GM21526 (cell line): Measurements from ENCODE around the gene PTPN7.
"Not testable (repeated sequence)": the region's sequence is repeated elsewhere in the genome, so short reads cannot be mapped to it uniquely, and the experiment has no call there.

ENCODE experiments used
- ATAC-seq: cut with Tn5 transposase; IDR thresholded peaks from one replicate; pipeline ENCODE4 v1.9.1; 2021; ENCODE audit warnings: moderate library complexity; ENCODE audit not compliant: unreplicated experiment, low FRiP score

PTPN7 gene

DNA sequence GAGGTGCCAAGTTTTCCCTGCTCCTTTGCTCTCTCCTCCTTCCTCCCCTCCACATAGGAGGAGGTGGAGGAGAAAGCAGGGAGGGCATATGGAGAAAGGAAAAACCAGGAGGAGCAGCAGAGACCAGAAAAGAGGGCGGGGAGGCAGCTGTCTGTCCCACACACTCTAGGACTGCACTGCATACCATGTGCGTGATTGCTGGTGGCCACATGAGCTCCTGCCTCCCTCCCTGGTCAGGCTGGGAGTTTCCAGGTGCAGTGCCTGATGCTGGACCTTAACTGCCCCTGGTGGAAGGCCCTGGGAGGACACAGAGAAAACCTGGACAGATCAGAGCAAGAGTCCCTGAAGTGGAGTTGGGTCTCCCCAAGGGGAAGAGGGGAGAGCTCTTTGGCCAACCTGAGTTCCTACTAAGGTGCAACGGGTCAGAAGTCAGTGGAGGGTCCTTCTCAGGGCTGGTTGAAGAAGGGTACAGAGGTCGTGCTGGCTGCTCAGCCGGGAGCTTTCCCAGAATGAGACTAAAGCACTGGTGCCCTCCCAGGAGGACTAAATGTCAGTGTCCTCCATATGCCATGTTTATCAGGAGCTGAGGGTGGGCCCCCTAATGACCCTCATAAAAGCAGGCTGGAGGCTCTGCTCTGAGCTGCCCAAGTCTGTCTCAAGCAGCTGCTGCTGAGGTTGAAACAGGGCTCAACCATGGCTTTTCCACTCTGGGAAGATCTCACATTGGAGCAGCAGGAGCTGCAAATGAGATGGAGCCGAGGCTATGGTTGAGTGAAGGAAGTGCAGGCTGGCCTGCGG, 29.7 kb upstream of the PTPN7 start:
- ATAC-seq: no peak

DNA sequence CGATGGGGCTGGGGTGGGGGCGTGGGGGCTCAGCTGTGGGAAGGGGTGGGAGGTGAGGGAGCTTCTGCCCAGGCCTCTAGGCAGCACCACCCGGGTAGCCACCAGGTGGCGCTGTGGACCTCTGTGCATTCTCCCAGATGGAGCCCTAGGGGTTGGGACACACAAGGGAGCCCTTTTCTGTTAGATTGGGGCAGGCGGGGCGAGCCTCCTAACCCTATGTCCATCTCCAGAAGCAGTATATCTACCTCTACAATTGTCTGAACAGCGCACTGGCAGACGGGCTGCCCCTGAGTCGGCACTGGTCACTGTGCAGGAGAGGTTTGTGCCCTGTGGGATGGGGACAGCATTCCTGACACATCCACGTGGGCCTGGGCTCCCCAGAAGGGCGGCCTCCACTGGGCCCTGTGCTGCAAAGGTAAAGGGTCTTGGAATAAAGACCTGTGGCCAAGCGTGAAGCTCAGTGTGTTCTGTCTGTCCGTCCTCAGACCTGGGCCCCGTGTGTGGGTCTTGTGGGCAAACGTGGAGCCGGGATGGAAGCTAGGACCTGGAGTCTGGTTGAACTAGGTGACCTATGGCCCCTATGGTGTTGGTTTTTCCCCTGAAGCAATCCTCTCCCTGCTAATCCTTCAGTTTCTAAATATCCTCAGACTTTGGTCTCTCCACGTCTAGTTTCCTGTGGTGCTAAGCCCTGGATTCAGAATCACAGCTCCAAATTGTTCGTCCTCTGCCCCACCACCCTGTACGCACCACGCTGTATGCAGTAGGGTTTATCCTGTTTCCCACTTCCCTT, 28.8 kb upstream of the PTPN7 start:
- ATAC-seq: no peak

DNA sequence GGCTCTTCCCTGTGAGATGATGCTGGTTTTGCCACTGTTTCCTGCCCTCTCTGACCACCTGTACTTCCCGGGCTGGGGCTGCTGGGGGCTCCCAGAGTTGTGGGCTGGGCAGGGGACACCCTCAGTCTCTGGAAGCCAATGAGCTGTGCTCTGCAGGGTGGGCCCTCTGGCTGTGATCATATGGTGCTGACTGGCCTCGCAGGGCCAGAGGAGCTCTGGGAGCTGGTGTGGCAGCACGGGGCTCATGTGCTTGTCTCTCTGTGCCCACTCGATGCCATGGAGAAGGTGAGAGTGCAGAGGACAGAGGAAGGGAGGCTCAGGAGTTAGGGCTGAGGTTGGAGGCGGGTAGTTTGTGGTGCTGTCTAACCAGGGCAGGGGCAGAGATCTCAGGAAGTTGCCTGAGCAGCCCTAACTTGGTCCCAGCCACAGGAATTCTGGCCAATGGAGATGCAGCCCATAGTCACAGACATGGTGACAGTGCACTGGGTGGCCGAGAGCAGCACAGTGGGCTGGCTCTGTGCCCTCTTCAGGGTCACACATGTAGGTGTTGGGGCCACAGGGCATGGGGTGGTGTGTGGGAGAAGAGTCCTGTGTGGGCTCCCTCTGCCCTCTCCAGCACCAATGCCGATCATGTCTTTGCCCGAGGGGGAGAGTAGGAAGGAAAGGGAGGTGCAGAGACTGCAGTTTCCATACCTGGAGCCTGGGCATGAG, 27.4 kb upstream of the PTPN7 start:
- no peak for ATAC-seq

DNA sequence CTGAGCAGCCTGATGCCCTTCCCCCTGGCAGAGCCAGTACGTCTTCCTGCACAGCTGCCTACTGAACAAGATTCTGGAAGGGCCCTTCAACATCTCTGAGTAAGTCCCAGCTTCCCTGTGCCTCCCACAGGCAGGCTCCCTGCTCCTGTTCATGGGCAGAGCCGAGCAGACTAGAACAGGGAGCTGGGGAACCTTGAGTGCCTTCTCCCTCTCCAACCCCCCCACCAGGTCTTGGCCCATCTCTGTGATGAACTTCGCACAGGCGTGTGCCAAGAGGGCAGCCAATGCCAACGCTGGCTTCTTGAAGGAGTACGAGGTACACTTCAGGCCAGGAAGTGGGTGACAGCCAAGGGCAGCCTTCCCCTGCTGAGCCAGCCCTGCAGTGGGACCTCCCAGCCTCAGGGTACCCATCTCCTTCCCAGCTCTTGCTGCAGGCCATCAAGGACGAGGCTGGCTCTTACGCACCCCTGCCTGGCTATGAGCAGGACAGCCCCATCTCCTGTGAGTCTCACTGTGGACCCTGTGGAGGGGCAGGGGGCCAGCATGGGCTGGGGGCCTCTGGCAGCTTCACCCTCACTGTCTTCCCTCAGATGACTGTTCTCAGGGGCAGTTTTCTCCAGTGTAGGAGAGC, 26.8 kb upstream of the PTPN7 start:
- no peak for ATAC-seq

DNA sequence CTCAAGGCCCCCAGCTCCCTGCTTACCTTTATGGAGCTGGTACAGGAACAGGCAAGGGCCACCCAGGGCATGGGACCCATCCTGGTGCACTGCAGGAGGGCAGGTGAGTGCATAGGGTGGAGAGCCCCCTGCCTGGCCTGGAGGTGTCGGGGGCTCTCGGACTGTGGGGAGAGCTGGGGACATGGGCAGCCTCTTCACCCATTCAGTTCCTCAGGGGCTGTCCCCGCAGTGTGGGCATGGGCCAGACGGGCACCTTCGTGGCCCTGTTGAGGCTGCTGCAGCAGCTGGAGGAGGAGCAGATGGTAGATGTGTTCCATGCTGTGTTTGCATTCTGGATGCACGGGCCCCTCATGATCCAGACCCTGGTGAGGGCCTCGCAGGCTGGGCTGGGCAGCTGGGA, 25.9 kb upstream of the PTPN7 start:
- no peak for ATAC-seq

DNA sequence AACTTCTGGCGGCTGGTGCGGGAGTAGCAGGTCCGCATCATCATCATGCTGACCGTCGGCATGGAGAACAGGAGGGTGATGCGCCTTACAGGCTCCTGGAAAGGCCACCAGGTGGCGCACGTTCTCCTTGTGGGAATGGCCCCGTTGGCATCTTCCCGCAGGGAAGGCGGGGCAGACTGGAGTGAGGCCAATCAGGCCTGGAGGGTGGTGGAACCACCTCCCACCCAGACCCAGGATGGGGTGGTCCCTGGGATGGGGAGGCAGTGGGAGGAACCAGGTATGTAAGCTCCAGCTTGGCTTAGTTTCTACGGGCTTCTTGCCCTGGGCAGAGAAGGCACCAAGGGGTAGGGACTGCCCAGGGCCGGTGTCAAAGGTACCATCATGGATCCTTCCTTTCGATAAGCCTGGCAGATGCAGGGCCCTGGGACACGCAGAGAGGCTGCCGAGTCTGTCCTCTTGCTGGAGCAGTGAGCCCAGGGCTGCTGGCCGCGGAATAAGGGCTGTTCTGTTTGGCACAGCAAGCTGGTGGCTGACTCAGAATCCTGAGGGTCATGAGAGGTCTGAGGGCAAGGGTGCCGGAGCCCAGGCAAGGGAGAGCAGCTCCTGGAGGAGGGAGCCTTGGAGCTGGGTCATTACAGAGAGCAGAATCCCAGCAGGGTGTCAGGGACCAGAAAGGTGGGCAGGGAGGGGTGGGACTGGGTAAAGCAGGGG, 24.5 kb upstream of the PTPN7 start:
- no peak for ATAC-seq

DNA sequence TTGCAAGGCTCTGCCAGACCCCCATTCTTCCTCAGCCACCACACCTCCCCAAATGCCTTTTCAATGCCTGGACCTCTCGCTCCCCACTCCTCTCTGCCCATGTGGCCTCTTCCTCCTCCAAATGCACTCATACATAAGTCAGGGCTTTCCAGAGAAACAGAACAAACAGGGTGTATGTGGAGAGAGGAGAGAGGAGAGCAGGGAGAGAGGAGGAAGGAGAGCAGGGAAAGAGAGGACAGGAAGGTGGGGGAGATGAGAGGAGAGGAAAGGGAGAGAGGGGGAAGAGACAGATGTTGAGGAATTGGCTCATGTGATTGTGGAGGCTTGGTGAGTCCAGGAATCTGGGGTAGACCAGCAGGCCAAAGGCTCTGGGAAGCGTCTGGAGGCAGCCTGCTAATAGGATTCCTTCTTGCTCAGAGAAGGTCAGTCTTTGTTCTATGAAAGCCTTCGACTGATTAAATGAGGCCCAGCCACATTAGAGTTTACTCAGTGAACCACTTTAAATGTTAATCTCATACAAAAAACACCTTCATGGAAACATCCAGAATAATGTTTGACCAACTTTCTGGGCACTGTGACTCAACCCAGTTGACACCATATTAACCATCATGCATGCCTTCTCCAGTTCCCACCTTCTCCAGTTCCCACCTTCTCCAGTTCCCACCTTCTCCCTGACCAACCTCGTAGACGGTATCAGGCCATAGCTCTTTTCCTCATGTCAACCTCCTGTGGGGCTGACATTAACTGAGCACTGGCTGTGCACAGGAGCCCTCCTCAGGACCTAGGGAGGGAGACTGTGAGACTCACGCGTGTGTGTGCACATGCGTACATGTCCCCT, 21.9 kb upstream of the PTPN7 start:
- no peak for ATAC-seq

DNA sequence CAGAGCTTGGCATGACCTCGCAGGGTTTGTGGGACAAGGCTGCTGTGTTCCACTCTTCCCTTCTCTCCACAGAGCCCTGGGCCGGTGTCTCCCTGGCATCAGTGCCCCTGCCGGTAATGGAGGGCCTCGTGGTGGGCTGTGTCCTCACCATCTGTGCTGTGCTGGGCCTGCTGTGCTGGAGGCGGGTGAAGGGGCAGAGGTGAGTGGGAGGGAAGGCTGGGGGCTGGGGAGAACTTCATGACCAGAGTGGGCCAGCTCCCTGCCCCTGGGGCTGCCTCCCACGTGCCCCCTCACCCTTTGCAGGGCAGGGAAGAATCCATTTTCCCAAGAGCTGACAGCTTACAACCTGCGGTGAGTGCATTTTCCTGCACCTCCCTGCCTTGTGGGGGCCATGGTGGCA, 21.2 kb upstream of the PTPN7 start:
- no peak for ATAC-seq

DNA sequence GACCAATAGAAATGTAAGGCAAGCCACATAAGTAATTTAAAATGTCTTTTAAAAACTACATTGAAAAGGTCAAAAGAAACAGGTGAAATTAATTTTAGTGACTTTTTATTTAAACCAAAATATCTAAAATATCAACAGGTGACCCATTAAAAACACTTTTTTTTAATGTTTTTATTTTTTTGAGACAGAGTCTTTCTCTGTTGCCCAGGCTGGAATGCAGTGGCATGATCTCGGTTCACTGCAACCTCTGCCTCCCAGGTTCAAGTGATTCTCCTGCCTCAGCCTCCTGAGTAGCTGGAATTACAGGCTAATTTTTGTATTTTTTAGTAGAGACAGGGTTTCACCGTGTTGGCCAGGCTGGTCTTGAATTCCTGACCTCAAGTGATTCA, 20.3 kb upstream of the PTPN7 start:
- ATAC-seq: not testable (repeated sequence)

DNA sequence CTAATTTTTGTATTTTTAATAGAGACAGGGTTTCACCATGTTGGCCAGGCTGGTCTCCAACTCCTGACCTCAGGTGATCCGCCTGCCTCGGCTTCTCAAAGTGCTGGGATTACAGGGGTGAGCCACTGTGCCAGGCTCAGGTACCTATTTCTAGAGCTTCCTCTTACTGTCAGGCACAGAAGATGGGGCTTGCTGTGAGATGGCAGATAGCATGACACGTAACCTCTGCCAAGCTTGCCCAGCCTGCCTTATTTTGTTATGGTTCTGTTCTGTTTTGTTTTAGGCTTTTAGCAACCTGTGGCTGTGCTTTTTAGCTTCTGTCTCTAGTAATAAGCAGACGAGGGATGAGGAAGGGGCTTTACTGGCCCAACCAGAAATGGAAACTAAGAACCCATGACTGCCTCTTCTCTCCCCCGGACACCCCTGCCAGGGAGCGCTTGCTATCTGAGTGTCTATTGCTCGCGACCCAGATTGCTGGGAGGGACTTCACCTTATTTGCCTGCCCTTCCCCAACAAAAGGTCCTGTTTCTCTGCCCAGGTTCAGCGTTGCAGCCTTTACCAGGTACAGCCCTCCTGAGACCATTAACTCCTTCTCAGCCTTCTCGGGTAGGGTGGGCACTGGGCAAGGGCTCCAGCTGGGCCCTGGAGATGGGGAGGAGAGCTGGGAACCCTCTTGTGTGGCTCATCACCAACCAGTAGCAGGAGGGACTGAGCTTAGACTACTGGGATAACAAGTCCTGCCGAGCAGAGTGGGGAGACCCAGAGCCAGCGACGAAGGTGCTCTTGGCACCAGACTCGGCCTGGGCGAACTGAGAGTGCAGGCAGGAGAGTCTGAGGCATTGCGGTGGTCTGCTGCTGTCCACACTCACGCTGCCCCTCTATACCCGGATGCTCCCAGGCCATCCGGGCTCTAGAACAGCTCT, 19.7 kb upstream of the PTPN7 start:
- ATAC-seq: no peak

DNA sequence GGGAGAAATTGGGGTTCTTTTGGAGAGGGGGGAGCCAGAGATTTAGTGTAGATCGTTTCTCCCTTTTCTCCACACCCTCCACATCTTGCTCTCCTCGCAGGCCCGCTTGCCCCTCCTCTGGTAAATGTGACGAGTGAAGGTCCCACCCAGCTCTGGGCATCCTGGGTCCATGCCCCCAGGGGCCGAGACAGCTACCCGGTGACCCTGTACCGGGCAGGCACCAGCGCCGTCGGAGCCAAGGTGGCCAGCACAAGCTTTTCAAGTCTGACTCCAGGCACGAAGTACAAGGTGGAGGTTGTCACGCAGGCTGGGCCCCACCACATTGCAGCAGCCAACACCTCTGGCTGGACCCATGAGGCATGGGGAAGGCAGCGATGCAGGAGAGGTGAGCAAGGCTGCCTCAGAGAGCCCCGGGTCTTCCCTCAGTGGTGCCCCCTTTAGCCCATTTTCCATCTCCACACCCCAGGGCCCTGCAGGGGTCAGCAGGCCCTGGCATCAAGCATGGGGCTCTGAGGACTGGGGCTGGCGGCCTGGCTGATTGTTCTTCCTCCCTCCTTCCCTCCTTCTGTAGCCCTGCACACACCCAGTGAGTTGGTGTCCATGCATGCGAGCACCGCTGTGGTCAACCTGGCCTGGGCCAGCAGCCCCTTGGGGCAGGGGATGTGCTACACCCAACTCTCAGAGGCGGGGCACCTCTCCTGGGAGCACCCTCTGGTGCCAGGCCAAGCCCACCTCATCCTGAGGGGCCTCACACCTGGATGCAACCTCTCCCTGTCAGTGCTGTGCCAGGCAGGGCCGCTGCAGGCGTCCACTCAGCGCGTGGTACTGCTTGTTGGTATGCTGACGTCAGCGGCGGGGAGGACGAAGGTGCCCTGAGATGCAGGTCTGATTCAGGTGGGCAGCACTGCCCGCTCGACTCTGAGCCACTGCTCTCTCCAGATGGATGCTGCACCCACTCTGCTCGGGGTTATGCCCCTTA, 16.8 kb upstream of the PTPN7 start:
- no peak for ATAC-seq

DNA sequence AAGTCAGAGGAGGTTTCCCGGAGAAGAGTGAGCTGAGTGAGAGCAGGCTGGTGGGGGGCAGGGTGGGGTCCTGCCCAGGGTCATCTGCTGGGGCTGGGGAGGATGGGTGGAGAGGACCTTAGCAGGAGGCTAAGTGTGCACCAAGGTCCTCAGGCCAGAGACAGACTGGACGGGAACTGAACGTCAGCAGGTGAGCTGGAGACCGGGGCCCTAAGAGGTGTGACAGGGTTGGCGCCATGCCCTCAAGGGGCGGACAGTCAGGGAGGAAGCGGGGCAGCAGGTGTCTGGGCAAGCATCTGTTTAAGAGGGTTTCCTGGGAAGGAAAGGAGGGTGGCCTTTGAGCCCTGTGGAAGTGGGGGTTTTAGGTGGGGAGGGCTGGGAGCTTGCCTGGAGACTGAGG, 13.6 kb upstream of the PTPN7 start:
- no peak for ATAC-seq

DNA sequence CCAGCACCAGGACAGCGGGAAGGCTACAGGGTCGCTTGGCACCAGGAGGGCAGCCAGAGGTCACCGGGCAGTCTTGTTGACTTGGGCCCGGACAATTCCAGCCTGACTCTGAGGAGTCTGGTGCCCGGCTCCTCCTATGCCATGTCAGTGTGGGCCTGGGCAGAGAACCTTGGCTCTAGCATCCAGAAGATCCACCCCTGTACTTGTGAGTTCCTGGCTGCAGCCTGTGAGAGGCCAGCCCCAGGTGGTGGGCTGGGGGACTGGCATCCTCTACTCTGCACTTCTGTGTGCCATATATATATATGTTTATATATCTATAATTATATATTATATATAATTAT, 11.6 kb upstream of the PTPN7 start:
- ATAC-seq: no peak

DNA sequence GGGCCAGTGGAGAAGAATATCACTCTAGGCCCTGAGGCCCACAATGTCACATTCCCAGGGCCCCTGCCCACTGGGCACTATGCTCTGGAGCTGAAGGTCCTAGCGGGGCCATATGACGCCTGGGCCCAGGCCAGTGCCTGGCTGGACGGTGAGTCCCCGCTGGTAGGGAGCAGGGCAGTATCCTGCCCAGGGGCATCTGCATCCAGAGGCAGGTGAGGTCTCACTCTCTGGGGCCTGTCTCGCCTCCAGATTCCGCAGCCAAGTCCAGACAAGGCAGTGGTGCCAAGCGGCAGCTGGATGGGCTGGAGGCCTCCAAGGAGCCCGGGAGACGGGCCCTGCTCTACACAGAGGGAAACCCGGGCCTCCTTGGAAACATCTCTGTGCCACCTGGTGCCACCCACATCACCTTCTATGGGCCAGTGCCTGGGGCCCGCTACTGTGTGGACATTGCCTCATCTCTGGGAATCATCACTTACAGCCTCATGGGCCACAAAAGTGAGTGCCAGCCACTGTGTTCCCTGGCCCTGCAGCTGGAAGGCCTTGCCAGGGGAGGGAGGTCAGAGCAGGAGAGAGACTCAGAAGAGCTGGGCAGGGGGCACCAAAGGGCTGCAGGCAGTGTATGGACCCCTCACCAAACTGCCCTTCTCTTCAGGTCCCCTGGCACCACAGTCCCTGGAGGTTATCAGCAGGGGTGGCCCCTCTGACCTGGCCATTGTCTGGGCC, 11.1 kb upstream of the PTPN7 start:
- ATAC-seq: no peak

DNA sequence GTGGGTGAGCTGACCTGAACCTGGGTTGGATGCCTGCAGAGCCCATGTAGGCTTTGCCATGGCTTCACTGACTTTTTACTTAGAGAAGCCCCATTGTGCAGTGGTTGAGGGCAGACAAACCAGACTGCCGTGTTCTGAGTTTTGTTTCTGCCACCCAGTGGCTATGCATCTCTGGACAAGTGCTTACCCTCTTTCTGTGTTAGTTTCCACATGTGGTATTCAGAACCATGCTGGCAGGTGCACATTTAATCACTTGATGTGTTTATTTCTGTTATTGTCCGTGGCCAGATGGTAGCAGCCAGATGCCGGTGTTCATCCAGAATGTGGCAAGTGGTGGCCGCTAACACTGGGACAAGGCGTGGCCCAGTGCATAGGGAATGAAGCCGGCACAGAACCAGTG, 10.3 kb upstream of the PTPN7 start:
- no peak for ATAC-seq

DNA sequence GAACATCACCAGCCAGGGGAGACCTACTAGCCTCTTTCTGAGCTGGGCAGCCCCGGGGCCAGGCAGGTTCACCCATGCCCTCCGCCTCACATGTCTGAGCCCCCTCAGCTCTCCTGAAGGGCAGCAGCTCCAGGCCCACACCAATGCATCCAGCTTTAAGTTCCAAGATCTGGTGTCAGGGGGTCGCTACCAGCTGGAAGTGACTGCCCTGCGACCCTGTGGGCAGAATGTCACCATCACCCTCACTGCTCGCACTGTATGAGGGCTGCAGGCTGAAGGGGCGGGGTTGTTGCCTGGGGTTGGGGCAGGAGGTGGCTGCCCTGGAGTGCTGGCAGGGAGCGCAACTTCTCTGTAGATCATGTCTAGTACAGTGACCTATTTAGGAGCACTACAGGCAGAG, 8.5 kb upstream of the PTPN7 start:
- no peak for ATAC-seq
